Activated T-cell treated with anti-CD3 and anti-CD28 coated beads, Interleukin-2, amount 50 U/mL, for 72 hours (primary cell): ENCODE results near the gene PHC2. TPM values are rescaled to one million over a fixed set of nuclear protein-coding genes. Genes with fewer than 3 reads are reported as not detected.

ENCODE experiments used
- ATAC-seq, 2 donors: fragments of 150-1000 bp; cut with Tn5 transposase; replicated peaks in 1 of 2; 2 replicates each; pipeline ENCODE4 v1.10.0; 2021; ENCODE audit warnings: moderate library complexity in 2 of 2, mild to moderate bottlenecking in 1 of 2
- DNase-seq, 2 donors: peaks; one replicate each; pipeline ENCODE4 v3.0.0; 2021 to 2022; ENCODE audit warnings: mixed read lengths in 1 of 2
- H3K27ac Mint-ChIP-seq: one replicate; pipeline ENCODE4 v1.8.0; 2022; ENCODE audit warnings: mild to moderate bottlenecking, moderate library complexity, mixed read lengths
- H3K27me3 Mint-ChIP-seq: one replicate; pipeline ENCODE4 v1.8.0; 2022; ENCODE audit warnings: low read depth, mixed read lengths
- H3K36me3 Mint-ChIP-seq, 2 donors: one replicate each; pipeline ENCODE4 v1.8.0; 2022; ENCODE audit warnings: mixed read lengths in 2 of 2, mild to moderate bottlenecking in 1 of 2; ENCODE audit not compliant: insufficient read depth in 2 of 2
- H3K4me1 Mint-ChIP-seq: one replicate; pipeline ENCODE4 v1.8.0; 2022; ENCODE audit warnings: low read depth, mixed read lengths
- H3K4me3 Mint-ChIP-seq, 2 donors: one replicate each; pipeline ENCODE4 v1.8.0; 2022; ENCODE audit warnings: mild to moderate bottlenecking in 2 of 2, mixed read lengths in 2 of 2, moderate library complexity in 2 of 2
- H3K9me3 Mint-ChIP-seq, 2 donors: one replicate each; pipeline ENCODE4 v1.8.0; 2022; ENCODE audit warnings: mixed read lengths in 2 of 2
- total RNA-seq, 2 donors: library from RNA; stranded (reverse); gene quantifications; one replicate each; pipeline ENCODE4 v1.2.3, GENCODE V29; 2022

The PHC2 gene
- total RNA-seq, 2 donors from 2014 or later = 29.4 to 31.5 TPM

GRCh38 chr1:33387625-33388024, 43.3 kb downstream of the PHC2 start:
- Mint-ChIP-seq H3K27me3 (peaks cover 25% of the 10 kb centered on the region), H3K4me1 (no peaks in the 10 kb centered on the region), H3K36me3 (no peaks in the 10 kb centered on the region), H3K4me3 (no peak overlapping the region), H3K9me3 (no peaks in the 10 kb centered on the region), H3K27ac (no peak overlapping the region)
- ATAC-seq (no peak), DNase-seq (no peak)

GRCh38 chr1:33385251-33385650, 45.6 kb downstream of the PHC2 start:
- H3K27me3 Mint-ChIP-seq = peaks cover 36% of the 10 kb centered on the region
- H3K27ac Mint-ChIP-seq = no peak overlapping the region
- peaks cover 9% of the 10 kb centered on the region for H3K4me1 Mint-ChIP-seq
- no peaks in the 10 kb centered on the region for H3K36me3 Mint-ChIP-seq
- no peak overlapping the region for H3K4me3 Mint-ChIP-seq
- H3K9me3 Mint-ChIP-seq = no peaks in the 10 kb centered on the region
- ATAC-seq (no peak), DNase-seq (no peak)

DNA sequence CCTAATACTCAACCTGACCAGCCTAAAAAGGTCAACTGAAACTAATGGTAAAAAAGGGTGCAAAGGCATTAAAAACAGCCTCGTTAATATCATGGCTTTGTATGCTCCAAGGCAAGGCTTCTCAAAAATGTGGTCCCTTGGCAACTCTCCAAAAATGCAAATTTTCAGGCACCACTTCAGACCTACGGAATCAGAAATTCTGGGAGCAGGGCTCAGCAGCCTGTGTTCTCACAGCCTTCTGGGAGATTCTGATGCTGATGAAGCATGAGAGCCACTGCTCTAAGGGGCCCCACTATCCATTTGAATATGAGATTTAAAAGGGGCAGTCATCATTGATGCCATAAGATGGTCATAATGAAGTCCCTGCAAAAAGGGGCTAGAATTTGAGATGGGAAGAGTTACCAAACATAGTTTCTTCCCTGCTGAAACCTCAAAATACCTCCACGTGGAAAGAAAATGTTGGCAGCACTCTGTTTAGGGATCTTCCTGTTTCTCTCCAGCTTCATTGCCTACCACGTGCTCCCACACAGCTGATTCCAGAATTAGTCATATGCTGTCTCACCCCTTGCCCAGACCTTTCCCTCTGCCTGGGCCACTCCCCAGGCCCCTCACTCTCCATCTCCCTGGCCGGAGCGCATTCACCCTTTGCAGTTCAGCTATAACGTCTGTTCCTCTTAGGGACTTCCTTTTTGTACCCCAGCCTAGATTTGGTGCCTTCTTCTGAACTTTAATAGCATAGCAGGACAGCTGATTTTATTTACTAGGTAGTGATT, 46.7 kb downstream of the PHC2 start:
- H3K36me3 Mint-ChIP-seq = no peaks in the 10 kb centered on the region
- H3K27ac Mint-ChIP-seq = no peak overlapping the region
- H3K4me3 Mint-ChIP-seq = no peak overlapping the region
- DNase-seq (no peak), ATAC-seq (no peak)
- peaks cover 16% of the 10 kb centered on the region for H3K4me1 Mint-ChIP-seq
- H3K27me3 Mint-ChIP-seq = peaks cover 45% of the 10 kb centered on the region
- no peaks in the 10 kb centered on the region for H3K9me3 Mint-ChIP-seq

DNA sequence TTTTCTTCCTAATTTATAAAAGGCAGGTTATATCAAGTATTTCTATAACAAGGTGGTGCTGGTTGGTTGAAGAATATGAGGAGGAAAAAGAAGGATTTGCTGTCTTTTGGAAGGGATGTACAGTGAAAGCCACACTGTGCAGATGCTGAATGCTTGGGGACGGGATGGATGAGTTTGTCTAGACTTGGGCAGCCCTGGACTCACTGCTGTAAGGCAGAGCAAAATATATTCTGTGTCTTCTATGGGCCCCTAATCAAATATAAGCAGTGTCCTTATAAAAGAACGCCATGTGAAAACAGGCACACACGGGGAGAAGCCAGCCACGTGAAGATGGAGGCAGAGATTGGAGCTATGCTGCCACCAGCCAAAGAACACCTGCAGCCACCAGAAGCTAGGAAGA, 47.4 kb downstream of the PHC2 start:
- Mint-ChIP-seq H3K4me3 (no peak overlapping the region), H3K36me3 (no peaks in the 10 kb centered on the region), H3K27me3 (peaks cover 45% of the 10 kb centered on the region), H3K27ac (no peak overlapping the region), H3K4me1 (peaks cover 16% of the 10 kb centered on the region), H3K9me3 (no peaks in the 10 kb centered on the region)
- no peak for ATAC-seq
- no peak for DNase-seq

GRCh38 chr1:33382661-33383415, 48.1 kb downstream of the PHC2 start:
- DNase-seq = no peak
- H3K27me3 Mint-ChIP-seq = peaks cover 45% of the 10 kb centered on the region
- no peak overlapping the region for H3K27ac Mint-ChIP-seq
- no peak for ATAC-seq
- H3K9me3 Mint-ChIP-seq = no peaks in the 10 kb centered on the region
- peaks cover 16% of the 10 kb centered on the region for H3K4me1 Mint-ChIP-seq
- no peaks in the 10 kb centered on the region for H3K36me3 Mint-ChIP-seq
- H3K4me3 Mint-ChIP-seq = no peak overlapping the region

- no peak for DNase-seq
Measured at GRCh38 chr1:33381977-33382376, 48.9 kb downstream of the PHC2 start.

GRCh38 chr1:33380811-33381210, 50.1 kb downstream of the PHC2 start:
- no peak overlapping the region for H3K4me3 Mint-ChIP-seq
- H3K36me3 Mint-ChIP-seq = no peaks in the 10 kb centered on the region
- DNase-seq (no peak), ATAC-seq (no peak)
- peaks cover 16% of the 10 kb centered on the region for H3K4me1 Mint-ChIP-seq
- no peaks in the 10 kb centered on the region for H3K9me3 Mint-ChIP-seq
- H3K27ac Mint-ChIP-seq = no peak overlapping the region
- H3K27me3 Mint-ChIP-seq = peaks cover 45% of the 10 kb centered on the region

More at GRCh38 chr1:33381977-33382376, 48.9 kb downstream of the PHC2 start:
- Mint-ChIP-seq H3K27me3 (peaks cover 45% of the 10 kb centered on the region), H3K4me3 (no peak overlapping the region), H3K36me3 (no peaks in the 10 kb centered on the region), H3K4me1 (peaks cover 16% of the 10 kb centered on the region), H3K27ac (no peak overlapping the region), H3K9me3 (no peaks in the 10 kb centered on the region)
- ATAC-seq = no peak

- H3K4me3 Mint-ChIP-seq = no peak overlapping the region
- ATAC-seq = peak in 1 of 2 donors; percentile 35
- no peaks in the 10 kb centered on the region for H3K36me3 Mint-ChIP-seq
- peaks cover 16% of the 10 kb centered on the region for H3K4me1 Mint-ChIP-seq
- no peaks in the 10 kb centered on the region for H3K9me3 Mint-ChIP-seq
- no peak overlapping the region for H3K27ac Mint-ChIP-seq
- peaks cover 44% of the 10 kb centered on the region for H3K27me3 Mint-ChIP-seq
- no peak for DNase-seq
Measured at GRCh38 chr1:33379631-33380354, 51.1 kb downstream of the PHC2 start.

DNA sequence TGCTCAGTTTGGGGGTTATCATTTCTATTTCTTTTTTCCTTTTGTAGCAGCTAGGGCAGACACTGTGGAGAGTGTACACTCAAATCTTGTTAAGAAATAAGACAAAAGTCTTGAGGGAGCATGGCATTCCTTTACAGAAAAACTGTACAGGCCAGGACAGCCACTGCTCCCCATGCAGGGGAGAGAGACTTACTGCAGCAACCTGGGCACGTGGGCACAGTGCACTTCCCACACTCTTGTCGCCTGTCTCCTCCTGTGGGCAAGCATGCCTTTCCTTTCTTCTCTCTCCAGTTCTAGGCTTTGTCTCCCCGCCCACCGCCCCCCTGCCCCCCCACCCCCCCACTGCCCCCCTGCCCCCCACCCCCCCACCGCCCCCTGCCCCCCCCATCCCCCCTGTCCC, 51.9 kb downstream of the PHC2 start:
- no peak for ATAC-seq
- H3K27ac Mint-ChIP-seq = no peak overlapping the region
- H3K27me3 Mint-ChIP-seq = peaks cover 38% of the 10 kb centered on the region
- no peaks in the 10 kb centered on the region for H3K9me3 Mint-ChIP-seq
- peaks cover 16% of the 10 kb centered on the region for H3K4me1 Mint-ChIP-seq
- DNase-seq = no peak
- H3K36me3 Mint-ChIP-seq = no peaks in the 10 kb centered on the region
- H3K4me3 Mint-ChIP-seq = no peak overlapping the region

GRCh38 chr1:33378524-33378923, 52.4 kb downstream of the PHC2 start:
- ATAC-seq = no peak
- peaks cover 16% of the 10 kb centered on the region for H3K4me1 Mint-ChIP-seq
- no peaks in the 10 kb centered on the region for H3K9me3 Mint-ChIP-seq
- DNase-seq = no peak
- H3K4me3 Mint-ChIP-seq = no peak overlapping the region
- peaks cover 36% of the 10 kb centered on the region for H3K27me3 Mint-ChIP-seq
- H3K27ac Mint-ChIP-seq = no peak overlapping the region
- H3K36me3 Mint-ChIP-seq = no peaks in the 10 kb centered on the region

- no peak overlapping the region for H3K27ac Mint-ChIP-seq
- peaks cover 16% of the 10 kb centered on the region for H3K4me1 Mint-ChIP-seq
- DNase-seq = no peak
- no peaks in the 10 kb centered on the region for H3K9me3 Mint-ChIP-seq
- H3K27me3 Mint-ChIP-seq = peaks cover 31% of the 10 kb centered on the region
- no peaks in the 10 kb centered on the region for H3K36me3 Mint-ChIP-seq
- no peak overlapping the region for H3K4me3 Mint-ChIP-seq
- ATAC-seq = no peak
Measured at GRCh38 chr1:33377756-33378155, 53.1 kb downstream of the PHC2 start.

DNA sequence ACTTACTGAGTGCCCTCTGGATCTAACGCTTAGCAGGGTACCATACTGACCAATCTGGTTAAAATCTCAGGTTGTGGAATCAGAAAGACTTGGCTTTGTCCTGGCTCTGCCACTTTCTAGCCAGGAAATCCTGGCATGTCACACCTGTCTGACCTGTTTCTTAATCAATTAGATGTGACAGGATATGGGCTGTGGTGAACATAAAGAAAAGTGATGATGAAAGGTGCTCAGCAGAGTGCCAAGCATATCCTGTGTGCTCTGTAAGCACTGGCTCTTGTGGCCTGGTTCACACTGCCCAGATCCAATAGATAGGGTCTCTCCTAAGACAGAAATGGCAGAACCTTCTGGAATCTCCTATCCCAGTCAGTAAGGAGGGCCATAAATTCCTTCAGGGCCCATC, 53.9 kb downstream of the PHC2 start:
- peak in 1 of 2 donors; percentile 39 for ATAC-seq
- Mint-ChIP-seq H3K4me3 (no peak overlapping the region), H3K36me3 (no peaks in the 10 kb centered on the region)

GRCh38 chr1:33375316-33375715, 55.6 kb downstream of the PHC2 start:
- no peaks in the 10 kb centered on the region for H3K9me3 Mint-ChIP-seq
- H3K4me3 Mint-ChIP-seq = no peak overlapping the region
- no peak for ATAC-seq
- peaks cover 8% of the 10 kb centered on the region for H3K4me1 Mint-ChIP-seq
- H3K27me3 Mint-ChIP-seq = peaks cover 9% of the 10 kb centered on the region
- no peak for DNase-seq
- H3K36me3 Mint-ChIP-seq = no peaks in the 10 kb centered on the region
- H3K27ac Mint-ChIP-seq = no peak overlapping the region

More for the DNA sequence above, 53.9 kb downstream of the PHC2 start:
- no peak for DNase-seq
- peaks cover 16% of the 10 kb centered on the region for H3K4me1 Mint-ChIP-seq
- H3K27ac Mint-ChIP-seq = no peak overlapping the region
- peaks cover 23% of the 10 kb centered on the region for H3K27me3 Mint-ChIP-seq
- H3K9me3 Mint-ChIP-seq = no peaks in the 10 kb centered on the region
